ENCODE measurements around the gene GNAI2.
A peak's percentile ranks its signal among the peaks of the same experiment; 100 is the strongest.

Gene GNAI2

DNA sequence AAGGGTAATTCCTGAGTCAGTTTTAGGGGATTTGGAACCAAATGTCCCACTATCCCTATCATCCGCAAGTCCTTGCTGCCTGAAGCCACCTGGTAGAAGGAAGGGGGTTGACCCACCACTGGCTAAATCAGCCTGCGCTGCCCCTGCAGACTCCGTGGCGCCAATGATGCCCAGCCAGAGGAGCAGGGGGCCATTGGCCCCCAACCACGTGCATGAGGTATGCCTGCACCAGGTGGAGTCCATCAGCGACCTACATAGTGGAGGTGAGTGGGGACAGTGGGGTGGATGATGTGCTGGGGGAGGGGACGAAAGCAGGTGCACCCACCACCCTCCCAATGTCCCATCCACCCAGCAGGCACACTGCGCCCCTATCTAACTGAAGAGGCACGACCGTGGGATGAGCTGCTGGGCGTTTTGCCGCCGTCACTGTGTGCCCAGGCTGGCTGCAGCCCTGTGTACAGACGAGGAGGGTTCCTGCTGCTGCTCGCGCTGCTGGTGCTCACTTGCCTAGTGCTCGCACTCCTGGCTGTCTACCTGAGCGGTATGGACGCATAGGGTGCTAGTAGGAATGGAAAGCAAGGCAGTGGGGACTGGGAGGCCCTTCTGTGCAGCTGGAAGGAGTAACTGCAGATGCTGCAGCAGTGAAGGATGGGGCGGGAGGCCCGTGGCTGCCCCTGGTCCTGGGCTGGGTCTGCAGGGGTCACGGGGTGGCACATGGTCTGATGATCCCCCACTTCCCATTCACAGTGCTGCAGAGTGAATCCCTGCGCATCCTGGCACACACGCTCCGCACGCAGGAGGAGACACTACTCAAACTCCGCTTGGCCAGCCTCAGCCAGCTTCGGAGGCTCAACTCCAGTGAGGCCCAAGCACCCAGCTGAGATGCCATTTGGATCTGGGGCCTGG is 50.6 kb downstream of the GNAI2 start:
- no peak for DNase-seq

DNA sequence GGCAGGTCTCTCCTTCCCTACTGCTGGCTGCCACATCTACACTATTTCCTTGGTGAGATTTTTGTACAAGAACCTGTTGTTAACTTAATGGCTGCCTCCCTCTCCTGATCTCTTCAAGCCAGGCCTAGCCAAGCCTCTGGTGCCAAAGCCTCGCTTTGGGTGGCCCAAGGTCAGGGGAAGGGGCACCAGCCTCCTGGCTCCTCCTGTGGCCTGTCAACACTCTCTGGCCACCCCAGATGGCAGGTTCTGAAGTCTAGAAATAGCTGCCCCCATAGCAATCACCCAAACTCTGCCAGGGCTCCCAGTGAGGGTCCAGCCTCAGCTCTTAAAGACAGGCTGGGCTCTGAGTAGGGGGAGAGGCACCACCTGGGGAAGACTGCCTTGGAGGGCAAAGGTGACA is 51.3 kb downstream of the GNAI2 start:
- no peak for DNase-seq

DNA sequence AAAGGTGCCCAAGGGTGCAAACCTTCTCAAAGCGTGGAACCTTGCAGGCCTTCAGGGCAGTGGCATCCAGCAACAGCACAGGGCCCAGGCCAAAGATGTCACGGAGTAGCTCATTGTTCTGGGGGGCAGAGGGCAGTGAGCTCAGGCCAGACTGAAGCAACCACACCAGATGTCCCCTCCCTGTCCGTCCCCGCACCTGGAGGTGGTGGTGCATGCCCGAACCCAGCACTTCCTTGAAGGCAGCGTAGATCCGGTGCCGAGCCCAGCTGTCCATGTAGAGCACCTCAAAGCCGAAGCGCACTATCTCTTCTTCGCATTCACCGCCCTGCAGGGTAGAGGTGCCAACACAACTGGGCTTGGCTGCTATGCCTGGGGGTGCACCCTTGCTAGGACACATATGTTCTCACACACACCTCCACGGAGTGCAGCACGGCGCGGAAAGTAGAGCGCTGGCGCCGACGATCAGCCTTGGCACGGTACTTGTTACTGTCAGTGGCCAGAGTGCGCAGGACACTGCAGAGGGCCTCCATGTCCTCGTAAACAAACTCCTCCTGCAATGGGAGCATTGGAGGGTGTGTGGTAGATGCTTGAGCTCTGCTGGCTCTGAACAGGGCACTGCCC is 52.5 kb downstream of the GNAI2 start:
- DNase-seq: no peak

DNA sequence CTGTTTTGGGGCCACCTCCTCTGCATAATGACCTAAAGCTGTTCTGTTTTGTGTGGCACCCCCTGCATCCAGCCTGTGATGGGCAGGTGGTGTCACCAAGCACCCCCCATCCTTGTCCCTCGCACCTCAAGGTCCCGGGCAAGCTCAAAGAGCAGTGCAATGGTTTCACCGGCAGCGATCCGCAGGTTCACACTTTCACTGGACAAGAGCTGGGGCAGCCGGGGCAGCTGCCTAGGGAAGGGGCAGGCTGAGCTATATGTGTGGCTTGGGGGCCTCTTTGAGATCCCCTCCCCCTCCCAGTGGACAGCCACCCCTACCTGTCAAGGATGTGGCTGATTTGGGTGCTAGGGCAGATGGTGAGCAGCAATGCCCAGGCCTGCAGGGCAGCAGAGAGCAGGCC is 53.1 kb downstream of the GNAI2 start:
- no peak for DNase-seq

DNA sequence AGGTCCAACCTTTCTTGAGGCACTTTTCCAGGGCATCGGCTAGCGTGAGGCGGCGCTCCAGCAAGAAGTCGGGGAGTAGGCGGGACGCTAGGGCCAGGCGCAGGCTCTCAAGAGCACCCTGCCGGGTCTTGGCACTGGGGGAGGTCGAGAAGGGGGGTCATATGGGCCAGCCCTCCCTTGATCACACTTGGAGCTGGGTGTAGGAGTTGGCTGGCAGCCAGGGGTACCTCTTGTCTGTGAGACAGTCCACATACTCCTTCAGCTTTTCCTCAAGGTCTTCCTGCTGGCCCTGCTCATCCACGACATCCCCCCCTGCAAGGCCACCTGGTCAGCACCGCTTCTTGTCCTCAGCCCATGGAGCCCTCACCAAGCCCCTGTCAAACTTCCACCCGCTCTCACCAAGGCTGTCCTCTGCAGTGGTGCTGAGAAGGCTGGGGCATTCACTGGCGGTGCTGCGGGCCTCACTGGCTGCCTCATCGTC is 54.2 kb downstream of the GNAI2 start:
- DNase-seq: no peak

DNA sequence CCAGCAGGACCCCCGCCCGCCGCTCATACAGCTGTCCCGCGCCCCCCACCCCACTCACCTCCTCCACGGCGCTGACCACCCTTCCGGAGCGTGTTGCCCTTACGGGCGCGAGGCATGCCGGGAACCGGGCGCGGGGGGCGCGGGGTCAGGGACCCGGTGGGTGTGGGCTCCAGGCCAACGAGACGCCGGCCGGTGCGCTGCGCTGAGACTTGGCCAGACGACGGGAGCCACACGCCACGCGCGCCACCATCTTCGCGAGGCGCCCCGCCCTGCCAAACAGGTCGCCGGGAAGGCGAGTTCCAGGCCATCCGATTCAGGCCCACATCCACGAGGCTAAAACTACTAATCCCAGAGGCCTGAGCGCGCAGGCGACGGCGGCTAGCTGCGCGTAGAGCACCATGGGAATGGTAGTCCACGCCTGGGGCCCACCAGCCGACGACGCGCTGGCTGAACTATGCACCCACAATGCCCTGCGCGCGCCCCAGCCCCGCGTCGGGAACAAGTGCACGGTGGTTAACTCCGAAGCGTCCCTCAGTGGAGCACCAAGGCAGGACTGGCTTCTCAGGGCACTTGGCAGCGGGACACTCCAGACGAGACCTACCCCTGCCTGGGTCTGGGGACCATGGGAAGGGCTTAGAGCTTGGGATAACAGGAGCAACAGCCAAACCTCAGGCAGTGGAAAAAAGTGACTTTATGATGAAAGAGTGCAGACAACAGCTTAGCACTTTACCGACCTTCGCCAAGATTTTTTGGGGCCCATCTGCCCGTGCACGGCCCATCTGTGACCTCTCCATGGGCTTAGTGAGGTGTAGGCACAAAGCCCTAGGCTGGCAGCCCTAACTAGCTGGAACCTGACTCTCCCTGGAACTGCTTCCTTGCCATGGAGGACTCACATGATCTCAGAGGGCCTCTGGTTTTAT is 56.4 kb downstream of the GNAI2 start, which contains the start of gene IFRD2:
Gene IFRD2, minus strand, starts transcription at position 271 of the 920 bp plus-strand sequence. Its CDS starts 155 bp downstream, at position 116.
- DNase-seq: peak; percentile 95

DNA sequence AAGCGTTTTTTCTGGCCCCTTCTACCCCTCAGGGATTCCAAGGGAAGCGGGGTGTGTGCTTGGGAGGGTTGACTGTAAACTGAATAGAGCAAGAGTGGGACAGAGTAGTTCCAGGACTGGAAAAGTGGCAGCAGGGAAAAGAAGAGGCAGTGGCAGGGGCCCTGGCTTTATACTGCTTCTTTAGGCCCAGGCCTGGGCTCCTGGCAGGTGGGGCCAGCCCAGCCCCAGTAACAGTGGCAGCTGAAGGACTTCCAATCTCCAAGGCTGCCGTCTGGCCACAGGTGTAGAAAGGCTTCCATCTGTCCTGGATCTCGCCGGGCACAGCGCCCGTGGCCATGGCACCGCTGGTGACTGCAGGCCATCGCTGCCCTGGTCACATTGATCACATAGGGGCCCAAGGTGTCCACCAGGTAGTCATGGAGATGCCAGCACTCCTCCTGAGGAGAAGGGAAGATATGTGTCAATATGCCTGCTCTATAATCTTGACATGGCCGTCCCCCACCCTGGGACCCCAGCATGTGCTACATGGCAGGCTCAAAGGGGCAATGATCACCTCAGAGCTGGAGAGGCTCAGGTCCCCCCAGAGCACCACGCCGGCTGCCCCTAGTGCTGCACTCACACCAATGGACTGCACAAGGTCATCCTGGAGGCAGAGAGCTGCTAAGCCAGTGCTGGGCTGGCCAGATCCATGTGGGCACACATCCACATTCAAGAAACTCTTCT is 57.2 kb downstream of the GNAI2 start:
- DNase-seq: no peak

DNA sequence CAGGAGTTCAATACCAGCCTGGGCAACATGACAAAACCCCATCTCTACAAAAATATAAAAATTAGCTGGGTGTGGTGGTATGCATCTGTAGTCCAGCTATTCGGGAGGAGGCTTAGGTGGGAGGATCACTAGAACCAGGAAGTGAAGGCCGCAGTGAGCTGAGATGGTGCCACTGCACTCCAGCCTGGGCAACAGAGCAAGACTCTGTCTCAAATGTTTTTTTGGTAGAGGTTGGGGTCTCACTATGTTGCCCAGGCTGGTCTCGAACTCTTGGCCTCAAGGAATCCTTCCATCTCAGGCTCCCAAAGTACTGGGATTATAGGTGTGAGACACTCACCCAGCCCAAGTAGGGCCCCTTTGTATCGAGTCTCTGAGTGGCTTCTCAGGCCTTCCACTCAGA is 58.1 kb downstream of the GNAI2 start:
- DNase-seq: no peak

DNA sequence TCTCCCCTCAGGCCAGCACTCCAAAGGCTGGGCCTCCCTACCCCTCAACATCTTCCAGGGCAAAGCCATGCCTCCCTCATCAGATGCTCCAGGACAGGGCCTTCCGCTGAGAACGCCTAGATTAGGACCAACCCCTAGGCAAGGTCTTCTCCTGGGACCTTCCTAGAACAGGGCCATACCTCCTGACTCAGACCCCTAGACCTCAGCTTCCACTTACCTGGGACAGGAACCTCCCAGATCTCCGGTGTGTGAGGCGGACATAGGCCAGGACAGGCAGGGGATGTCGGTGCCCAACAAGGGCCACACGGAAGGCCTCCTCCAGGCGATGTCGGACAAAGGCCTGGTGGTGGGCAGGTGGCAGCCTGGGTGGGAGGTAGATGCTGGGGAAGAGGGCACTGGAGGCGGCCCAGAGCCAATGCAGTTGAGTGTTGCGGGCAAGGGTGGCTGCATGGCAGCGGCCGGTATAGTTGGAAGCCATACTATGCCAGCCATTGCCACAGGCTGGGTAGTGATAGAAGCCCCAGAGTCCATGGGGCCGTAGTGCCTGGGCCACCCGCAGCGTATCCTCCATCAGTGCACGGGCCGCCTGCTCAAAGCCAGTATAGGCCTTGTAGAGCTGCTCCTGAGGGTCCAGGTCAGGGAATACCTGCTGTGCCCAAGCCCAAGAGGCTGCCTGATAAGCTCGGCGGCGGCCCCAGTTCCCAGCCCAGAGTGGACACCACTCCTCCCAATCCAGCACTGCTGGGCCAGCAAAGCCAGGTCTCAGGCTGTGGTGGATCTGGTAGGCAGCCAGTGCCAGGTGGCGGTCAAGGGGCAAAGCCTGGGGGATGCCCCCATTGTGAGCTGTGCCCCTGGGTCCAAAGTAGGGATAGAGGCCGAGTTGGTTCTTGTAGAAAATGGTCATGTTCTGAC is 58.7 kb downstream of the GNAI2 start:
- DNase-seq: no peak

DNA sequence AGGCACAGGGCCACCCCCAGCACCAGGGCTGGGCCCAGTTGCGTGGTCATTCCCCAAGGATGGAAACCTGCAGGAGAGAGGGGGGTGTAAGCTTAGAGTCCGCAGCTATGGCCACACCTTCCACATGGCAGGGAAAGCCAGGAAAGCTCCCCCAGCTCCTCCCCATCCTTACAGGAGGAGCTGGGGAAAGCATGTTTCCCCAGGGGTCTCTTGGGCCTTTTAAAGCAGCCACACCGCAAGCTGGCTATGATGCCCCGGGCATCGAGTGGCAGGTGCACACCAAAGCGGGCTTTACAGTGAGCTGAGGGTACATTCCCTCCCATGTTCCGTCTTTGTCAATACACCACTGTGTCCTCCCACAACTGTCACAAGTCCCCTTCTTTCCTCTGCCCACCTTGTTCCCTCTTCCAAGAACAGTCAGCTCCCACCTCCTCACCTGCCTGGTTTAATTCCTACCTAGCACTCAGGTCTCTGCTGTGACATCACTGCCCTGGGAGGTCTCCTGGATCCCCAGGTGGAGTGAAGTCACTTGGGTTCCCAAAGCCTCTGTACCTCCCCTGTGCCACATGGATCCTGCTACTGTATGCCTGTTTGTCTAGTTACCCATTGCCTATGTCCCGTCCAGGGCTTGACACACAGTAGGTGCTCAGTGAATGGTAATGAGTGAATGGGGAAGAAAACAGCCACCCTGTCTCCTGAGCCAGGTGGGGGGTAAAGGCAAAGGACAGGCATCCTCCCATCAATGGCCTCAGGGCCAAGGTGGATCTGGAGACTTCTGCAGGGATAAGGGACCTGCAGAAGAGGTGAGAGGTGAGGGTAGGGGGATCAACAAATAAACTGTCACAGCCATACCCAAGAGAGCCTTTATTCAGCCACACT is 59.8 kb downstream of the GNAI2 start:
- DNase-seq: no peak

DNA sequence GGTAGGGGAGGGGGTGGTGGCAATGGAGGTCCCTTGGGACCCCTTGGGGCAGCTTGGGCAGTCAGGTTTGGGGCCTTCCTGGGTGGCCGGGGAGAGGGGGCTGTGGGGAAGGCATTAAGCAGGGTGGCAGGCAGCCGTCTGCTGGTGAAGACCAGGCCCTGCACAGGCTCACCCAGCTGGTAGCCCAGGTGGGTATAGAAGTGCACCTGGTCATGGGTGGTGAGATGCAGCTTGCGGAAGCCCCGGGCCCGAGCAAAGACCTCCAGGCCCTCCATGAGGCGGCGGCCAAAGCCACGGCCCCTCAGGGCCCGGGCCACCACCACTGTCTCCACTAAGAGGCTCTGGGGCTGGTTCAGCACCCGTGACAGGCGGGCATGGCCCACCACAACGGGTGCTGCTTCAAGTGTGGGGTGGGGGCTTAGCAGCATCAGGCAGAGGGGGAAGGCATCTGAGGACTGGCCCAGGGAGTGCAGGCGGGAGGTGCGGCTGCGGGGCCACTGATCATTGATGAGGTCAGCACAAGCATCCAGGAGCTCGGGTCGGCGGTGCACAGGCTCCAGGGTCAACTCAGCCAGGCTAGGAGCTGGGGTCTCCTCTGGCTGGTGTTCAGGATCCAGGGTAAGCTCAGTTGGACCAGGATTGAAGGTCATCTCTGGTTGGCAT is 60.8 kb downstream of the GNAI2 start:
- no peak for DNase-seq

DNA sequence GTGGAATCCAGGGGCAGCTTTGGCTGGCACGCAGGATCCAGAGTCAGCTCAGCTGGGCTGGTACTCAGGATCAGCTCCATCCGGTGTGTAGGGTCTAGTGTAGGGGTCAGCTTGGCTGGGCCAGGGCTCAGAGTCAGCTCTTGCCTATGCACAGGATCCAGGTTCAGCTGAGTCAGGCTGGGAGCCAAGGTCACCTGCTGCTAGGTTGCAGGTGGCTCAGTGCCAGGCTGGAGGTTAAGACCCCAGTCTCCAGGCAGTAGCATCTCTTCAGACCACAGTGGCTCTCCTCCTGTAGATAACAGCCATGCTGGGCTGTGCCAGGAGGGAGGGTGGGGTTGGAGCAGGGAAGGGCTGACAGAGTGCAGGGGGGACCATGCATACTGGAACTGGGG is 61.4 kb downstream of the GNAI2 start:
- no peak for DNase-seq

DNA sequence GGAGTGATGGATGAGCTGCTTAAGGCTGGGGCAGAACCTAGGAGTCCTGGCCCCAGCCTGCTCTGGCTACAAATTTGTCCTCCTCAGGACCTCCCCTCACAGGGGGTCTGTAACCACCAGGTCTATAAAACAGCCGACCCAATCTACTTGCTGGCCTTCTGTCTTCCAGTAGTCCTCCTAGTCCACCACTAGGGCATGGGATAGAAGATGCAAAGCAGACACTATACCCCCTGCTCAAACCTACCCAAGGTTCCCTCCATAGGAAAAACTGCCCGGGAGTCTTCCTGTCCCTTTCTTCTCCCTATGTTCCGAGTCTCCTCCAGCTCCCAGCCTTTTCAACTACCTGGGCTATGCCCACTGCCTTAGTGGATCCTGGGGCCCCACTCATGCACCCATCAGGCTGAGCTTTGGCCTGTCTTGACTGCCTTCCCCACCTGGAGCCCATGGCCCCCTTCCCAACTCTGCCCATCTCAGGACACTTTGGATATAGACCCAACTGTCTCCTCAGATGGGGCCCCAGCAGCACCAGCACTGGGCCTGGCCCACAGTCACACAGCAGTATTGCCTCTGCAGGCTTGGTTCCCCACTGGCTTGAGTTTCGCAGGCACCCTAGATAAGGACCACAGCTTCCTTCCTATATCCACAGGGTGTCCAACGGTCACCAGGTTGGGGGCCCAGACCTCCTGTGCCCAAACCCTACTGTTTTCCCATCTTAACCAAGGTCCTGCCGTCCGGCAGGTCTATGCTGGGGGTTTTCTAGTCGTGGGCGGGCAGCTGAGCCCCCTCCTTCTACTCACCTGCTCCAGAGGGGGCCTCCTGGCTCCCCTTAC is 62.1 kb downstream of the GNAI2 start:
- DNase-seq: no peak

DNA sequence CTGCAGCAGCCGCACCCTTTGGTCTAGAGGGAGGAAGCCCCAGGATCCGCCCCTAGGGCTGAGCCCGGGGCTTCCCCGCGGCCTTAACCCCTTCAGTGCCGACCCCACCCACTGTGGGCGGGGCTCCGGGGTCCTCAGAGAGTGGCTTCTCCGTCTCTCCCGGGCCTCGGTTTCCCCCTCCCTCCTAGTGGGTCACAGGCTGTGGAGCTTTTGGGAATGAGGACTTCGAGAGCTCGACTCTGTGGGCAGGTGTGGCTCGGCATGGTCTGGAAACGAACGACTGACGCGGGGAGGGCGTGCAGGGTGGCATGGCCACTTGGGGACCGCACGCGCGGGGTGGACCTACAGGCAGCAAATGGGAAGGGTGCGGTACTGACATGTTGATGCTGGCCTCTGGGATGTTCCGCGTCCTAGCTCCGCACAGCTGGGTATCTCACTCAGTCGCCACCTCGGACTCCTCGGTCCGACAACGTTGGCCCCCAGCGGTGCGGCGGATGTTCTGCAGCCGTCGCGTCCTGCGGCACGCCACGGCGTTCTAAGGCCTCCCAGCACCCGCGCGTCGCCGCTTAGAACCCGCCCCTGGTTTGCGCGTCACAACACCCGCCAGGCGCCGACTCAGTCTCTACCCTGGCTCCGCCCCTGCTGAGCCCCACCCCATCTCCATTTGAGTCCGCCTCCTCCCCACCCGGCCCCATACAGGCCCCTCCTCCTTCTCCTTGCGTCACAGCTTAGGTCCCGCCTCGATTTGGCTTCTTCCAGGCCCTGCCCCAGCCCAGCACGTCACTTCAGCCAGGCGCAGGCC is 63.0 kb downstream of the GNAI2 start, which contains the start of the genes HYAL3 and NAA80:
Gene HYAL3, minus strand, starts transcription at position 570 of the 802 bp plus-strand sequence. CDS start 3,803 bp downstream, outside the sequence.
Gene NAA80, minus strand, starts transcription at position 570 of the 802 bp plus-strand sequence. CDS start 1,942 bp downstream, outside the sequence.
- DNase-seq: peak; percentile 99

DNA sequence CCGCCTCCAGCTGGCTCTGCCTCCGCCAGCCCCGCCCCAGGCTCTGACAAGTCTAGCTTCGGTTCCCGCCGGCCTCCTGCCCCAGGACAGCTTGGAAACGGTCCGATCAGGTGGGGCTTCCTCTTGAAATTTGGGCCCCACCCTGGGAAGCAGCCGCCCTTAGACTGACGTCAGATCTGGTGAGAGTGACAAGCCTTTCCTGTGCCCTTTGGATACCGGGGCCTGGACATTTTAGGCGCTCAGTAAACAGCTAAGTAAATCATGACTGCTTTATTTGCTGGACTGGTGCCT is 63.6 kb downstream of the GNAI2 start:
- no peak for DNase-seq

DNA sequence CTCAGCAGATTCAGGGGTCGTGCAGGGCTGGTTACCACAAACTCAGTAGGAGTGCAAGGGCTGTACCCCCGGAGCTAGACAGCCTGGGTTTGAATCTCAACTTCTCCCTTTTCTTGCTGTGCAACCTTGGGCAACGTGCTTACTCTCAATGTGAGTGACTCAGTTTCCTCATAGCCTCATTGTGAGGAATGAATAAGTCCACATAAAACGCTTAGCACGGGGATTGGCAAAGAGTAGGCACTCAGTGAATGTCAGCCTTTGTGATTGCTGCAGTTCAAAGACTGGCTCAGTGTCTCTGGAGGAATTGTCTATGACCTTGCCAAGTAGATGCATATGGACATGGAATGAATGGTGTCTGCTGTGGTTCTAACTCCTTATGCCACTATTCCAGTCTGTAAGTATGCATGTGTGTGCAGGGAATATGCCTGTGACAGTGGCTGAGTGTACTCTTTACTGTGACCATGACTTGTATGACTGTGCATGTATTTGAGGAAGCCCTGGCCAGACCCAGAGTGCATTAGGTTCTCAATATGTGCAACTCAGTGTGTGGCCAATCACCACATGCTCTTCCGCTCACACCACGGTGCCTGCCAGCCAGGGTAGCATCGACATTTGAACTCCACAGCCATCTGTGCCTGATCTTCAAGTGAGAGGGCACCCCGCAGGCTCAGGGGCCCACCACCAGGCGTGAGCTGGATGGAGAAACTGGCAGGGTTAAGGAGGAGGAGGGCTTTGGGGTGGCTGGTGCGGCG is 64.1 kb downstream of the GNAI2 start:
- no peak for DNase-seq

DNA sequence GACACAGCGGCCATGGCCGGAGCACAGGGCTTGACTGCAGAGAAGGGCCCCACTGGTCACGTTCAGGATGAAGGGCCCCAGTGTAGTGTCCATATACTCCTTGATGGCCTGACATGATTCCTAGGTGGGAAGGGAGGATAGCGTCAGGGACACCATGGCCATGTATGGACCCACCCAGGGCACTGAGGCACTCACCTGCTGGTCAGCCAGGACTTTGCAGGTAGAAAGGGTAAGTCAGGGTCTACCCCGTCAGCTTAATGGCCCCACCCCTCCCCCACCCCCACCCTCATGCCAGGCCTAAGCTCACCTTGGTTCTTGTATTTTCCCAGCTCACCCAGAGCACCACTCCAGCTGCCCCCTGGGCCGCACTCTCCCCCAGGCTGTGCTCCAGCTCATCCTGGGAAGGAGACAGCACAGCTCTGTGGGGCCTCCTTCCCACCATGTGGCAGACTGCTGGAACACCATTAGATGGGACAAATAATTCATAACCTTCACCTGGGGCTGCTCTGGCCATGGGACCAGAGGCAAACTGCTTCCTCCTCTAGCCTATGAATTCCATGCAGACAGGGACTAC is 64.8 kb downstream of the GNAI2 start:
- no peak for DNase-seq
